Hepatocyte (in vitro differentiated cells): Measurements from ENCODE around the gene PPP1R7.

Experiments used
- EZH2 ChIP-seq: fragments of 200-600 bp; sonication (generic); IDR thresholded peaks from 2 replicates; pipeline ENCODE4 v1.6.1; 2016; ENCODE audit warnings: antibody characterized with exemption, mild to moderate bottlenecking, borderline replicate concordance
- TF ChIP-seq, protein P1 (sequence below): fragments of 200-600 bp; sonication (generic); IDR thresholded peaks from 2 replicates; pipeline ENCODE4 v1.5.1; 2016; ENCODE audit warnings: antibody characterized with exemption, mild to moderate bottlenecking; ENCODE audit not compliant: poor library complexity

DNA sequence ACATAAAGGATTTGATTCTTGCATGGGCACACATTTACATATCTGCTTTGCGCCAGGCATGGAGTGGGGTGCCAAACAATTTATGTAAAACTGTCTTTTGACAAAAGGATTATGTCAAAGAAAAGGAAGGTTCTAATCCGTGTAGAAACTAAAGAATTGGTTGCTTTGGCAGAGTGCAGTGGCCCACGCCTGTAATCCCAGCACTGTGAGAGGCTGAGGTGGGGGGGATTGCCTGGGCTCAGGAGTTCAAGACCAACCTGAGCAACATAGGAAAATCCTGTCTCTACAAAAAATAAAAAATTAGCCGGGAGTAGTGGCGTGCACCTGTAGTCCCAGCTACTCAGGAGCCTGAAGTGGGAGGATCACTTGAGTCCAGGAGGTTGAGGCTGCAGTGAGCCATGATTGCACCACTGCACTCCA, 47.1 kb upstream of the PPP1R7 start:
- TF ChIP-seq, protein P1, sequence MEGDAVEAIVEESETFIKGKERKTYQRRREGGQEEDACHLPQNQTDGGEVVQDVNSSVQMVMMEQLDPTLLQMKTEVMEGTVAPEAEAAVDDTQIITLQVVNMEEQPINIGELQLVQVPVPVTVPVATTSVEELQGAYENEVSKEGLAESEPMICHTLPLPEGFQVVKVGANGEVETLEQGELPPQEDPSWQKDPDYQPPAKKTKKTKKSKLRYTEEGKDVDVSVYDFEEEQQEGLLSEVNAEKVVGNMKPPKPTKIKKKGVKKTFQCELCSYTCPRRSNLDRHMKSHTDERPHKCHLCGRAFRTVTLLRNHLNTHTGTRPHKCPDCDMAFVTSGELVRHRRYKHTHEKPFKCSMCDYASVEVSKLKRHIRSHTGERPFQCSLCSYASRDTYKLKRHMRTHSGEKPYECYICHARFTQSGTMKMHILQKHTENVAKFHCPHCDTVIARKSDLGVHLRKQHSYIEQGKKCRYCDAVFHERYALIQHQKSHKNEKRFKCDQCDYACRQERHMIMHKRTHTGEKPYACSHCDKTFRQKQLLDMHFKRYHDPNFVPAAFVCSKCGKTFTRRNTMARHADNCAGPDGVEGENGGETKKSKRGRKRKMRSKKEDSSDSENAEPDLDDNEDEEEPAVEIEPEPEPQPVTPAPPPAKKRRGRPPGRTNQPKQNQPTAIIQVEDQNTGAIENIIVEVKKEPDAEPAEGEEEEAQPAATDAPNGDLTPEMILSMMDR: no peak
- no peak for TF ChIP-seq EZH2
